ENCODE results near the gene GFRA1.

The GFRA1 gene

GRCh38 chr10:116106611-116107010, 166.4 kb downstream of the GFRA1 start:
- DNase-seq (ENCODE audit: low read depth, low spot score) = no peak

- no peak for DNase-seq (ENCODE audit: low read depth, low spot score)
These were observed 167.7 kb downstream of the GFRA1 start for GRCh38 chr10:116105264-116105663.

GRCh38 chr10:116104210-116104932, 168.6 kb downstream of the GFRA1 start:
- DNase-seq (ENCODE audit: low read depth, low spot score) = no peak

- DNase-seq (ENCODE audit: low read depth, low spot score) = no peak
These were observed 169.3 kb downstream of the GFRA1 start for GRCh38 chr10:116103668-116104067.

GRCh38 chr10:116101616-116102315, 171.2 kb downstream of the GFRA1 start:
- no peak for DNase-seq (ENCODE audit: low read depth, low spot score)

- DNase-seq (ENCODE audit: low read depth, low spot score) = no peak
These were observed 172.0 kb downstream of the GFRA1 start for GRCh38 chr10:116100984-116101383.

- no peak for DNase-seq (ENCODE audit: low read depth, low spot score)
These were observed 174.0 kb downstream of the GFRA1 start for GRCh38 chr10:116099023-116099420.

- no peak for DNase-seq (ENCODE audit: low read depth, low spot score)
These were observed 174.5 kb downstream of the GFRA1 start for GRCh38 chr10:116098411-116099022.

- no peak for DNase-seq (ENCODE audit: low read depth, low spot score)
These were observed 175.7 kb downstream of the GFRA1 start for GRCh38 chr10:116097239-116097784.

- DNase-seq (ENCODE audit: low read depth, low spot score) = no peak
These were observed 176.5 kb downstream of the GFRA1 start for GRCh38 chr10:116096526-116096925.

- DNase-seq (ENCODE audit: low read depth, low spot score) = no peak
These were observed 178.7 kb downstream of the GFRA1 start for GRCh38 chr10:116094356-116094755.

- no peak for DNase-seq (ENCODE audit: low read depth, low spot score)
These were observed 180.0 kb downstream of the GFRA1 start for GRCh38 chr10:116093031-116093430.

- no peak for DNase-seq (ENCODE audit: low read depth, low spot score)
These were observed 184.0 kb downstream of the GFRA1 start for GRCh38 chr10:116088985-116089384.

- no peak for DNase-seq (ENCODE audit: low read depth, low spot score)
These were observed 187.7 kb downstream of the GFRA1 start for GRCh38 chr10:116085323-116085722.

- no peak for DNase-seq (ENCODE audit: low read depth, low spot score)
These were observed 188.8 kb downstream of the GFRA1 start for GRCh38 chr10:116084161-116084560.

- DNase-seq (ENCODE audit: low read depth, low spot score) = no peak
These were observed 189.7 kb downstream of the GFRA1 start for GRCh38 chr10:116083226-116083762.

GRCh38 chr10:116082762-116083161, 190.2 kb downstream of the GFRA1 start:
- no peak for DNase-seq (ENCODE audit: low read depth, low spot score)

- DNase-seq (ENCODE audit: low read depth, low spot score) = no peak
These were observed 190.8 kb downstream of the GFRA1 start for GRCh38 chr10:116082206-116082605.

- no peak for DNase-seq (ENCODE audit: low read depth, low spot score)
These were observed 192.5 kb downstream of the GFRA1 start for GRCh38 chr10:116080553-116080952.

GRCh38 chr10:116079355-116079754, 193.7 kb downstream of the GFRA1 start:
- no peak for DNase-seq (ENCODE audit: low read depth, low spot score)

- no peak for DNase-seq (ENCODE audit: low read depth, low spot score)
These were observed 196.4 kb downstream of the GFRA1 start for GRCh38 chr10:116076621-116077020.

GRCh38 chr10:116073510-116073909, 199.5 kb downstream of the GFRA1 start:
- no peak for DNase-seq (ENCODE audit: low read depth, low spot score)
